Activated CD4-positive, alpha-beta T cell treated with anti-CD3 and anti-CD28 coated beads, Interleukin-2, Interleukin-4, amounts not matched to agents 100 ng/mL and 50 ng/mL, durations not matched to agents 16 hours and 8 hours (primary cell): Measurements from ENCODE around the gene GHRL.
"Not testable (repeated sequence)": the region's sequence is repeated elsewhere in the genome, so short reads cannot be mapped to it uniquely, and the experiment has no call there.

Experiments used
- DNase-seq: peaks from one replicate; pipeline ENCODE4 v3.0.0-alpha.2; 2020; ENCODE audit warnings: low spot score

Gene GHRL

DNA sequence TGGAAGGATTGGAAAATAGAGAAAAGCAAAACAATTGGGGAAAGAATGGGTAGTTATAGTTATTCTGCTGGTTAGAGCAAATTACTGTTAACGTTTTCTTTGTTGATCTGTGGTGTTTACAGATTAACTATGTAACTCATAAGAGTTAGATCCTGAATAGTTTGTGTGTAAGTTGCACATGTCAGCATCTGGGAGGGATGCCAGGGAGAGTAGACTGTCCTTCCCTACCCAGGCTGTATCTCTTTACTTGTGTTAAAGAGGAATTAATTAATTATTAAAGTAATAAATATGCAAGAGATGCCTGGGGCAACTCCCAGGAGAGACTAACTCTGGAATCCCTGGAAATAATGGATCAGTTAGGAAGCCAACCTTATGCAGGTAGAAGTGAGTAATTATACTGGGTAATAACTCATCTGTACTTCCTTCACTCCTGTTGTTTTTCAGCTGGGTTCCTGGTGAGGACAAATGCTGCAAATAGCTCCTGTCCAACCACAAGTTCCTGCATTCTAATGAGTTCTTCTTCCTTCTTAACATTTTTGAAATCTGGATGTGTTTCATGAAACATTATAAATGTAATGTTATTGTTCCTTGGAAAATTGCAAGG lies 18.9 kb downstream of the GHRL start:
- no peak for DNase-seq

DNA sequence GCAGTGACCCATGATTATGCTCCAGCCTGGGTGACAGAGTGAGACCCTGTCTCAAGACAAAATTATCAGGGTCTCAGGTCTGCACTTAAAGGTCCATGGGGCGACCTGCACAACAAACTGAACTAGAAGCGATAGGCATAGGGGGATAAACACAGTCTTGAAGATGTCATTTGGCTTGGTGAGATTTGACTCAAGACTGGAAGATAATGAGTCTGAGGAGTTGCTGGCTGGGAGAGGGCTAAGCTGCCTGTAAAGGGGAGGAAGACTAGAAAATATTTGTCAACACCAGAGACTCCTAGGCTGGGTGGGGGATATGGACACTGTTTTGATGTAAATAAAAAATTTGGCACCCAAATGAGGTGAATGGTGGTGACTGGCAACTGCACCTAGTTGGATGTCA lies 19.8 kb downstream of the GHRL start:
- no peak for DNase-seq

- not testable (repeated sequence) for DNase-seq
Observed at GRCh38 chr3:10272476-10272875, 20.3 kb downstream of the GHRL start.

- no peak for DNase-seq
Observed at GRCh38 chr3:10269443-10269842, 23.3 kb downstream of the GHRL start.

- no peak for DNase-seq
Observed at GRCh38 chr3:10268930-10269329, 23.8 kb downstream of the GHRL start.

DNA sequence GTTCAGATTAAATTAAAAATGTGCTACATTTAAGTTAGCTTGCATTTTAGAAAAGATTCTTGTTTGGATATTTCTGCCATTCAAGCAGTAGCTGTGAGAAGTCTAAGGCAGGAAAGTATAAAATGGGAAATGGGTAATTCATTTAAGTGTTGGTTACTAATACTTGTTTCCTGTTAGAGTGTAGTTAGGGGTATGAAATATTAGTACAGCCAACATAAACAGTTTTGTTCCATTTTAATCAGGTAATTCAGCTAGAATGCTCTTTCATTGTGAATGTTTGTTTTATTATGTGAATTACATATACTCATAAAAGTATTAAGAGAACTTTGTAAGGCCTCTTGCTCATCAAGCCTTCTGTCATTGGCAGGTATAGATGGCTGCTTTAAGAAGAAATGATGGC lies 24.6 kb downstream of the GHRL start:
- no peak for DNase-seq

GRCh38 chr3:10266936-10267335 lies 25.8 kb downstream of the GHRL start:
- not testable (repeated sequence) for DNase-seq

DNA sequence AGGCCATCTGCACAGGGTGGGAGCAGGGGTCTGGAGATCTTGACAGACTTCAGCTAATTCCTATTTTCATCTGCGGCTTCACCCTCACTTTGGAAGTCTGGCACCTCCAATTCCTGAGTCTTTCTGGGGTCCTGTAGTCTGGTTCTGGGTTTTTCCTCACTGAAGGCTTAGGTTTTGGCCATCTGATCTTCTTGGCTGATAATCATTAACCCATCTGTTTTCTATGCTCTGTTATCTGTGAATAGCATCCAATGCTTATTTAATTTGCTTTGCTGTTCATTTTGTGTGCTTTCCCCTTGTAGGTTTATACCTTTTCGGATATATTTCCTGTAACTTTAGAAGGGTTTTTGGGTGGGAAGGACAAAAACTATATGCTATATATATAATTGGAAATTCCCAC lies 26.9 kb downstream of the GHRL start:
- no peak for DNase-seq

- peak; percentile 63 for DNase-seq
Observed at GRCh38 chr3:10263646-10264363, 28.9 kb downstream of the GHRL start.

DNA sequence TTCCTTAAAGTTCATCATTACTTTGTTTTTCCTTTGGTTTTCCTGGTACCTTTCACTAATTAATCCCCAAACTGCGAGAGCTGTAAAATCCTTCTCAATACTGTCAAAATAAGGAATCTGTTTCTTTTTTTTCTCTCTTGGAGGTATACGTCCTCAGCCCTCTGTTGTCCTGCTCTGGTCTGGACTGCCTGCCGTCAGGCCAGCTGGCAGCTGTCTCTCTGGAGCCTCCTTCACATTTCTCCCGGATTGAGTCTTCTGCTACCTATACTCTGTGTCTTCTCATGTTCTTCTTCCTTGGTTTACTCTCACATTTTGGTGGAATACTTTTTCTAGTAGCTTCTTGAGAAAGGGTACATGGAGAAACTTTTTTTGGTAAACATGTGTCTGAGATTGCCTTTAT lies 30.7 kb downstream of the GHRL start:
- DNase-seq: no peak

- no peak for DNase-seq
Observed at GRCh38 chr3:10260211-10260701, 32.5 kb downstream of the GHRL start.

DNA sequence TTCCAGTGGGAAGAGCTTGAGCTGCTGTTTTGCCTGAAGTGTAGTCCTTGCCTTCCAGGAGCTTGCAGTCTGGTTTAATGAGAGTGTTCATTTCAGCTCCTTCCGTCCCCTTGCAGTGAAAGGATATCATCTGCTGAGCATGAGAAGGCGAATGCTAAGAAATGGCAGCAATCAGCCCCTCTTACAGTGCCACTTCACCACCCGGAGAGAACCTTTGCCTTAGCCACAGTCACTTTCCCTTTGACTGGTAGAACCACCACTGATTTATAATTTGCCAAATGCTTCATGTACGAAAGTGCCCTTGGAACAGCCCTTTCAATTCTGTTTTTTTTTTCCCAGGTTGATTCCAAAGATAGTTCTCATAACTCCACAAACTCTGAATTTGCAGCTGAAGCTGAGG lies 32.9 kb downstream of the GHRL start:
- DNase-seq: no peak

DNA sequence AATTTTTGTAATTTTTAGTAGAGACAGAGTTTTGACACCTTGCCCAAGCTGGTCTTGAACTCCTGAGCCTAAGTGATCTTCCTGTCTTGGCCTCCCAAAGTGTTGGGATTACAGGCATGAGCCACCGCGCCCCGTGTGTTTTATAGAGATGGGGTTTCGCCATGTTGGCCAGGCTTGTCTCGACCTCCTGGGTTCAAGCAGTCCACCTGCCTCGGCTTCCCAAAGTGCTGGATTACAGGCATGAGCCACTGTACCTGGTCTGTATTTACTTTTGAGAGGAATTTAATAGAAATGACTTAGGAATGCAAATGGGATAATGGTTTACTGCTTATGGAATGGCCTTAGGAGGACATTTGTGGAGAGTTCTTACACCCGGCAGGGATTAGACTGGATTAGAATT lies 33.7 kb downstream of the GHRL start:
- no peak for DNase-seq

GRCh38 chr3:10255835-10256234 lies 36.9 kb downstream of the GHRL start:
- no peak for DNase-seq

DNA sequence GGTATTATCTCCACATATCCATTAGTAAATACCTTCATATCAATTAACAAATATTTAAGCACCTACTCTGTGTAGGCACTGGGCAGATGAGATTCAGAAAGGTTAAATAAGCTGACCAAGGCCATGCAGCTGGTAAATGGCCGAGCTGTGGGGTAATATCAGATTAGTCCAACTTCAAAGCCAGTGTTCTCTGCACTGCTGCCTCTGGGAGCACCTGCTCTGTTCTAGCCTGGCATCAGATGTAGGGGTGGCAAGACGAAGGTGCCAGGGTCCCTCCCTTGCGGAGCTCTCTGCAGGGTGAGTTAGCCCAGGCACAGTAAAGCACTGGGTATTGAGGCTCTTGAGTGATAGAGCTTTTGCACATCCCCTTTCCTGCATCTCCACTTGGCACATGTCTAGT lies 39.0 kb downstream of the GHRL start:
- no peak for DNase-seq

GRCh38 chr3:10251006-10251405 lies 41.7 kb downstream of the GHRL start:
- DNase-seq: no peak

GRCh38 chr3:10249833-10250232 lies 42.9 kb downstream of the GHRL start:
- DNase-seq: peak; percentile 48

GRCh38 chr3:10248984-10249748 lies 43.6 kb downstream of the GHRL start:
- DNase-seq: peak; percentile 74

GRCh38 chr3:10248184-10248983 lies 44.4 kb downstream of the GHRL start, which contains the start of gene TATDN2:
TATDN2 (plus strand) TSS chr3:10248459; CDS start chr3:10249201, 742 bp downstream.
- peak; percentile 97 for DNase-seq

DNA sequence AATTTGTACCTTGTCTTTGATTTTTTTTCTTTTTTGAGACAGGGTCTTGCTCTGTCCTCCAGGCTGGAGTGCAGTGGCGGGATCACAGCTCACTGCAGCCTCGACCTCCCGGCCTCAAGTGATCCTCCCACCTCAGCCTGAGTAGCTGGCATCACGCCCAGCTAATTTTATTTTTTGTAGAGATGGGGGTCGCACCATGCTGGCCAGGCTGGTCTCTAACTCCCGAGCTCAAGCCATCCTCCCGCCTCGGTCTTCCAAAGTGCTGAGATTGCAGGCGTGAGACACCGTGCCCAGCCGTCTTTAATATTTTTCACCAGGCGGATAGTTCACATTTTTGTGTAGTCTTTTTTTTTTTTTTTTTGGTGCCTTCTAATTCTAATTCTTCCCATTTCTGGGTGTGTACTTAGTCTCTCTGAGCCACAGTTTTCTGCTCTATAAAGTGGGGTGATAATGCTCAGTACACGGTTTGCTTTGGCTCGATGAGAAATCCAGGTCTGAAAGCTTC lies 45.0 kb downstream of the GHRL start:
- DNase-seq: no peak

DNA sequence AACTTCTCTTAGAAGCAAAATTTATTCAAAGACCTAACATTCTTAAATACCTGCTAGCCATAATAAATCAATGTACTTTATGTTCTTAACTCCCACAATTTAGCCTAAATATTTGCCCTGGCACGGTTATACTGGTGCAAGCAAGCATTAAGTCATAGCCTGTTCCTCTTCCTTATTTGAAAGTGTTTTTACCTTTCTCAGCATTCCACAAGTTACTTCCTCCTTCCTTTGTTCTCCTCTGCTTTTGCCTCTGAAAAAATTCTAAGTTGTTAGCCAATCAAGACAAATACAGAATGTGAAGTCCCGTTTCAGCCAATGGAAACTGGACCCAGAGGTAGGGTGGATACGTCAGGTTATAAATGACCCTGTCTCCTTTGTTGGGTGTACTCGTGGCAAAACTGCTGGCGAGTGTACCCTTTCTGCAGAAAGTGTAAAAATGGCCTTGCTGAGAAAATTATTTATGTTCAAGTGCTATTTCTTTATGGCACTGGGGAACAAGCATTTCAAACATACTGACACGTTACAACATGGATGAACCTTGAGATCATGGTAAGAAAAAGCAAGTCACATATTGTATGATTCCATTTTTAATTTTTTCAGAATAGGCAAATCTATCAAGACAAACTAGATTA lies 47.5 kb downstream of the GHRL start:
- DNase-seq: no peak
